GM19324 (cell line): ENCODE results near the gene PLA2G2F.
"Not testable (repeated sequence)": the region's sequence is repeated elsewhere in the genome, so short reads cannot be mapped to it uniquely, and the experiment has no call there.

ENCODE experiments used
- ATAC-seq: cut with Tn5 transposase; IDR thresholded peaks from one replicate; pipeline ENCODE4 v1.9.1; 2021; ENCODE audit warnings: mild to moderate bottlenecking, moderate library complexity; ENCODE audit not compliant: unreplicated experiment, low FRiP score

PLA2G2F gene

DNA sequence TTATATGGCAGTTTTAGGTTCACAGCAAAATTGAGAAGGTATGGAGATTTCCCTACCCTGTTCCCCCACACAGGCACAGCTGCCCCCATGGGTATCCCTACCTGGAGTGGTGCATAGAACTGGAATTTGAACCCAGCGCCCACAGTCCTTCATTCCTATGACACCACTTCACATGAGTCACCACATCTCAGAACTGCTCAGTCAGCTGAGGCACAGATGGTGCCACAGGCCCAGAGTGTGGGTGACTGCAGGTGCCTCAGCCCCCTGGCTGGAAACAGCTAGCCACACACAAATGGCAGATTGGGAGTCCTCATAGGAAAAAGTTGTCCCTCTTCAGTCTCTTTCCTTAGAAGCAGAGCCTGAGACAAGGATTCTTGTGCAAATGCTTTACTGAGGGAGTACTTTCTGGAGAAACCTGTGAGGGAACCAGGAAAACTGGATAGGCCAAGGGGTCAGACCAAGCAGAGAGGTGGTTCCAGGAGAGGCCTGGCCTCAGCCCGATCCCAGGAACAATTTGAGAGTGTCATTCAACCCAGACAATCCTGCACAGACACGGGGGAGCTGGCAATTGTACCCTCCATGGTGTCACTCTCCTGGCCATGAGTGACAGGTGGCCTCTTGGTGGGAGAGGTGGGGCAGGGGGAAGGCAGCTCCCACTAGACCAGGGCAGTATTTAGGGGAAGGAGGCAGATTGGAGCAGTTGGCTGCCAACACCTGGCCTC lies 26.7 kb upstream of the PLA2G2F start:
- no peak for ATAC-seq

DNA sequence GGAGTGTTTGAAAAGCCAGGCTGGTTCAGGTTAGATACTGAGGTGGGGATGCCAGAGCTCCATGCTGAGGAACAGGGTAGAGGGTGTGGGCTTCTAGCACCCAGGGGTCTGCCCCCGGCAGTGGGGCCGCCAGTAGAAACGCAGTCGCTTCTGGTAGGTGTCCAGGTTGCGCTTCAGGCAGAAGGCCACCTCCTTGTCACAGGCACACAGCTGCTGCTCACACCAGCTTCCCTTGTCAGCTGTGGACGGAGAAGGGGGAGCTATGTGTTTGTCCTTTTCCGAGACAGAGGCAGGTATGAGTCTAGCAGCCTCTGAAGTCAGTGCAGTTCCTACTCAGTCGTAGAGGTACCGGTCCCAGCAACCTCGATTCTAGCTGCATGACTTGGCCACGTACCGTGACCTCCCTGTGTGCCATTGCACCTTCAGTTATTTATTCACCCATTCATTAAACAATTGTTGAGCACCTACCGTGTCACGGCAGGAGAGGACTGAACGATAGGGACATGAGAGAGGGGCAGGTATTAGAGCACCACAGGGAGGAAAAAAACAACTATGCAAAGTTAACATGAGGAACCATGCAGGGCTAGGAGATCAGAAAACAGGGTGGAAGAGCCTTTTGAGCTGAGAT lies 25.0 kb upstream of the PLA2G2F start:
- no peak for ATAC-seq

GRCh38 chr1:20115479-20115878 lies 23.6 kb upstream of the PLA2G2F start:
- ATAC-seq: no peak

- no peak for ATAC-seq
Measured at GRCh38 chr1:20115916-20116315, 23.2 kb upstream of the PLA2G2F start.

GRCh38 chr1:20117236-20117635 lies 21.9 kb upstream of the PLA2G2F start:
- no peak for ATAC-seq

- ATAC-seq: no peak
Measured at GRCh38 chr1:20119347-20119746, 19.8 kb upstream of the PLA2G2F start, which contains the start of gene PLA2G2D. Gene PLA2G2D, minus strand, starts transcription at chr1:20119536. Its CDS starts 38 bp downstream, at chr1:20119498.

GRCh38 chr1:20120796-20121195 lies 18.3 kb upstream of the PLA2G2F start:
- no peak for ATAC-seq

GRCh38 chr1:20123722-20124455 lies 15.2 kb upstream of the PLA2G2F start:
- no peak for ATAC-seq

DNA sequence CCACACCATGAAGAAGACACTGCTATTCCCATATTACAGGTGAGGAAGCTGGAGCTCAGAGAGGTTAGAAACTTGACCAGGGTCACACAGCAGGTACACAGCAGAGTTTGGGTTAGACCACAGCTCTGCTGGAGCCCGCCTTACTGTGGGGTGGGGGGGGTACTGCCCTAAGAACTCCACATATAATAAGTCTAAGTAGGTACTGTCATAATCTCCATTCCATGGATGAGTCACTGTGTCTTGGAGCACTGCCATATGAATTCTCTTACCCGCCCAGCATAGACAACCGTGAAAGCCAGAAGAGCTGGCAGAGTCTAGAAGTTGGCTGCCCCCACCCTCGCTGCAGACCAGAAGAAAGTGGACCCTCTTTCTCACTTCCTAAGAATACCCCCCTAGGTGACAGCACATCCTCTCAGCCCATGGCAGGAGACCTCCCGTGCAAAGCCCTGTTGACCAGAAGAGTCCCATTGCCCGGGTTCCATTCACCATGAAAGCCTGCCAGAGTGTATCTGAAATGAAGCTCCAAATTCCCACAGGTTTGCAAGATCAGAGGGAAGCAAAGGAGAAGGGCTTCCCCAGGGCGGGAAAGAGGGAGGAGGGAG lies 14.6 kb upstream of the PLA2G2F start:
- ATAC-seq: no peak

- ATAC-seq: no peak
Measured at GRCh38 chr1:20125100-20125499, 14.0 kb upstream of the PLA2G2F start.

DNA sequence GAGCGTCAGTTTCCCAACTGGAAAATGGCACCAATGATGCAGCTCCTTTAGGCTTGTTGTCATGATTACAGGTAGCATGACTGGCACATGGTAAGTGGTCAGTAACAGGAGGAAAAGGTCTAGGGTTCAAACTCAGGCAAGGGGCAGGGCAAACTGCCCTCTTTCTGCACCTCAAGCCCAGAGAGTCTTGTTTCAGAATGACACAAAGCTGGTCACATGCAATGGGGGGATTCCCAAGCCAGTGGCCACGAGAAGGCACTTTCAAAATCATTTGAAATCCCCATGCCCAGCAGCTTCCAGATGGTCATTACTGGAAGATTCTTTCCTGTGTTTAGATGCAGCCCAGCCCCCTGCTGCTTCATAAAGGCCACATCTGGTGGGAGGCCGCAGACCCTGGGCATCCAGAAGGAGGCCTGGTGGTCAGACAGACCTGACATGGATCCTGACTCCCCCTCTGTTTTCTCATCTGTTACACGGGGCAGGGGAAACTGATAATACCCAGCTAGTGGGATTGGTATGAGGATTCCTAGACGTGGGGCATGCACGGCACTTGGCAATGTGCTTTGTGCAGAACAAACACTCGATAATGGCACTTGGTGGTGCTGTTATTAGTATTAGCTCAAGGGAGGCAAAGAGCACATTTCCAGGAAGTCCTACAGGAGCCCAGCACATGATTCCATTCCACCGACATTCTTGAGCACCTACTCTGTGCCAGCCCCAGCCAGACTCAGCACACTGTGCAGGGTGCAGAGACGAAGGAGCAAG lies 12.9 kb upstream of the PLA2G2F start:
- ATAC-seq: no peak

- ATAC-seq: no peak
Measured at GRCh38 chr1:20126806-20127440, 12.2 kb upstream of the PLA2G2F start.

DNA sequence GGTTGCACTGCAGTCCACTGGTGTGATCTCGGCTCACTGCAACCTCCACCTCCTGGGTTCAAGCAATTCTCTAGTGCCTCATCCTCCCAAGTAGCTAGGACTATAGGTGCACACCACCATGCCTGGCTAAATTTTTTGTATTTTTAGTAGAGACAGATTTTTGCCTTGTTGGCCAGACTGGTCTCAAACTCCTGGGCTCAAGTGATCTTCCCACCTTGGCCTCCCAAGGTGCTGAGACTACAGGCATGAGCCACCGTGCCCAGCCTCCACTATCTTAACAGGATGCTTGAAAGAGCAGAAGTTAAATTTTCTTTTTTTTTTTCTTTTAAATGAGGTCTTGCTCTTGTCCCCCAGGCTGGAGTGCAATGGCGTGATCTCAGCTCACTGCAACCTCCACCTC lies 8.6 kb upstream of the PLA2G2F start:
- ATAC-seq: not testable (repeated sequence)

DNA sequence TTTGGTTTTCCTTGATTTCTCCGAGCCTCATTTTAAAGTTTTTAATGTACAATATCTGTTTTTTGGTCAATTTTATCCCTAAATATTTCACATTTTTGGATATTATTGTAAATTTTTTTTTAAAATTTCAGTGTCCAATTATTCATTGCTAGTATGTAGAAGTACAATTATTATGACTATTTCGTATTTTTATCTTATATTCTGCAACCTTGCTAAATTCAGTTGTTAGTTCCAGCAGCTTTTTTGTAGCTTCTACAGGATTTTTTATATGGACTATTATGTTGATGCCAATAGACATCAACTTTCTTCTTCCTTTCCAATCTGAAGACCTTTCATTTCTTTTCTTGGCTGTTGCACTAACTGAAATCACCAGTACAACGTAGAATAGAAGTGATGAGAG lies 4.1 kb upstream of the PLA2G2F start:
- no peak for ATAC-seq

DNA sequence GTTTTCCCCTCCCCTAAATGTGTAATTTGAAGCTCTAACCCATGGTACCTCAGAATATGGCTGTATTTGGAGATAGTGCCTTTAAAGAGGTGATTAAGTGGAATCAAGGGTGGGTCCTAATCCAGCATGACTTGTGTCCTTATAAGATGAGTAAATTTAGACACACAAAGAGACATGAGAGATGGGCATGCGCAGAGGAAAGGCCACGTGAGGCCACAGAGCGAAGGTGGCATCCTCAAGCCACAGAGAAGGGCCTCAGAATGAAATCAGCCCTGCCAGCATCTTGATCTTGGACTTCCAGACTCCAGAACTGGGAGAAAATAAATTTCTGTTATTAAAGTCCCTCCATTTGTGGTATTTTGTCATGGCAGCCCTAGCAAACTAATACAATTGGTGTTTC lies 2.9 kb upstream of the PLA2G2F start:
- no peak for ATAC-seq

GRCh38 chr1:20137055-20137454 lies 2.1 kb upstream of the PLA2G2F start:
- no peak for ATAC-seq

DNA sequence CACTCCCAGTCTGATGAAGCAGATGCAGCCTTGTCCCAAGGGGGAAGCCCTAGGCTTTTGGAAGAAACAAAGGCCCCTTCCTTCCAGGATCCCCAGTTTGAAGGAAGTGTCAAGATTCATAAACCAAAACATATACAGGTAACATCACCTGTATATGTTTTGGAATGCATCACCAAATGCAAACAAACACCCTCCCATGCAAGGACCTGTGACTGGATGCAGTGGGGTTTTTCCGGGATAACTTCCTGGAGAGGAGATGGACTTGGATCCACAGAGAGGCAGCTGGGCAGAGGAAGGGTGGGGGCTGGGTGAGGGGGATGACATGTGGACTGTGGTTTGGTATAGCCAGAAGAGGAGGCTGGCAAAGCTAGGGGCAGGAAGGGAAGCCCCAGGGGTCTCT lies 1.5 kb upstream of the PLA2G2F start:
- no peak for ATAC-seq

GRCh38 chr1:20138346-20138745 lies 777 bp upstream of the PLA2G2F start:
- ATAC-seq: no peak

GRCh38 chr1:20139776-20140612 lies 871 bp downstream of the PLA2G2F start:
- no peak for ATAC-seq
